ENCODE results near the gene PLA2G3.
"Not testable (repeated sequence)": the region's sequence is repeated elsewhere in the genome, so short reads cannot be mapped to it uniquely, and the experiment has no call there.

PLA2G3 gene

GRCh38 chr22:31139866-31140716 lies at the start of gene PLA2G3:
TSS of gene PLA2G3 (minus strand) at chr22:31140508. CDS start at chr22:31140354, 154 bp downstream.
- DNase-seq (ENCODE audit: low spot score), result peak; percentile 54

DNA sequence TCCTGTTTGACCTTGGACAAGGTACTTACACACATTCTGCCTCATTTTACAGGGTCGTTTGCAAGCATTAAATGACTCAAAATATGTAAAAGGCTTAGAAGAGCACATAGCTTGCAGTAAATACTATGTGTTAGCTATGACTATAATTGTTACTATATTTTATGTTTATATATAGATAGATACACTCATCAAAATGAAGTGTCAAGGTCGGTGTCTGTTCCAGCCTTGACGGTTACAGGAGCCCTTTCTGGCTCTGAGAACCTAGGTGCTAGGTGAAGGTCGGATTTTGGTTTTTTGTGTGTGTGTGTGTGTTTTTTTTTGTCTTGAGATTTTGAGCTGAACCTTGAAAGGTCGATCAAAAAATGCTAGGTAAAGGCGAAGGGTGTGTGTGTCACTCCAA lies 47.3 kb upstream of the PLA2G3 start:
- DNase-seq (ENCODE audit: low spot score), result no peak

DNA sequence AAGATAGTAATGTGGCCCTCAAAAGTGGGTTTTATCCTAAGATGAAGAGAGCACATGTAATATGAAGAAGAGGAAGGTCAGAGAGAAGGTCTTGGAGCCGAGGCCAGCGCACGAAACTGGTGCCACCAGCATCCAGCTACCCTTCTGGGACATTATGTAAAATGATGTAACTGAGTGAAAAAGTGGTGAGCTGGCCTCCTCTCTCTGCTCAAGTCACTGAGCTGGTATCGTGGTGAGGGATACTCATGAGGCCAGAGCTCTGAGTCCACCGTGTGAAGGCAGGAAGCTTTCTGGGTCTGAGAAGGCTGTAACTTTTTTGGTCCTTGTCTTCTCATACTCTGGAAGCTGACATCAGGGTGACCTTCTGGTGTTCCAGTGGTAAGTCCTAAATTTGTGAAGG lies 44.7 kb upstream of the PLA2G3 start:
- no peak for DNase-seq (ENCODE audit: low spot score)

DNA sequence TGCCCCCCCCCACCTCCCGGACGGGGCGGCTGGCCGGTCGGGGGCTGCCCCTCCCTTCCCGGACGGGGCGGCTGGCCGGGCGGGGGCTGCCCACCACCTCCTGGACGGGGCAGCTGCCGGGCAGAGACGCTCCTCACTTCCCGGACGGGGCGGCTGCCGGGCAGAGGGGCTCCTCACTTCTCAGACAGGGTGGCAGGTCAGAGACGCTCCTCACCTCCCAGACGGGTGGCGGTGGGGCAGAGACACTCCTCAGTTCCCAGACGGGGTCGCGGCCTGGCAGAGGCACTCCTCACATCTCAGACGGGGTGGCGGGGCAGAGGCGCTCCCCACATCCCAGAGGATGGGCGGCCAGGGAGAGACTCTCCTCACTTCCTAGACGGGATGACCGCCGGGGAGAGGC lies 43.7 kb upstream of the PLA2G3 start:
- DNase-seq (ENCODE audit: low spot score), result no peak

- DNase-seq (ENCODE audit: low spot score), result peak; percentile 67
These were observed 39.0 kb upstream of the PLA2G3 start for GRCh38 chr22:31179345-31179744.

DNA sequence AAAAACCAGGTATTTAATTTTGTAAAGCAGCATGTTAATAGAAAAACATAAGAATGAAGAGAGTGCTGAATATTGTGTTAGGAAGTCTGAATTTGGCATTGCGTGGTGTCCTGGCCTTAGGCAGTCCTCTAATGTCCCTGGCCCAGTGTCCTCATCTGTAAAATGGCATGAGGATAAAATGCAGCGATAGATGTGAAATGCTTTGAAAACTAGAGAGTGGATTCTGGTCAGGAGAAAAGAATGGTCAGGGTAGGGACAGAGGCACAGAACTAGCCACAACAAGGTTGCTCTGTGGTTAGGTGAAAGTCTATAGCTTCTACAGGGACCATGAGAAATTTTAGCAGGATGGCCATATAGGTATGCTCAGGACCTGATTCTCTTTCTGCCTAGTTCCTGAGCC lies 38.6 kb upstream of the PLA2G3 start:
- DNase-seq (ENCODE audit: low spot score), result no peak

DNA sequence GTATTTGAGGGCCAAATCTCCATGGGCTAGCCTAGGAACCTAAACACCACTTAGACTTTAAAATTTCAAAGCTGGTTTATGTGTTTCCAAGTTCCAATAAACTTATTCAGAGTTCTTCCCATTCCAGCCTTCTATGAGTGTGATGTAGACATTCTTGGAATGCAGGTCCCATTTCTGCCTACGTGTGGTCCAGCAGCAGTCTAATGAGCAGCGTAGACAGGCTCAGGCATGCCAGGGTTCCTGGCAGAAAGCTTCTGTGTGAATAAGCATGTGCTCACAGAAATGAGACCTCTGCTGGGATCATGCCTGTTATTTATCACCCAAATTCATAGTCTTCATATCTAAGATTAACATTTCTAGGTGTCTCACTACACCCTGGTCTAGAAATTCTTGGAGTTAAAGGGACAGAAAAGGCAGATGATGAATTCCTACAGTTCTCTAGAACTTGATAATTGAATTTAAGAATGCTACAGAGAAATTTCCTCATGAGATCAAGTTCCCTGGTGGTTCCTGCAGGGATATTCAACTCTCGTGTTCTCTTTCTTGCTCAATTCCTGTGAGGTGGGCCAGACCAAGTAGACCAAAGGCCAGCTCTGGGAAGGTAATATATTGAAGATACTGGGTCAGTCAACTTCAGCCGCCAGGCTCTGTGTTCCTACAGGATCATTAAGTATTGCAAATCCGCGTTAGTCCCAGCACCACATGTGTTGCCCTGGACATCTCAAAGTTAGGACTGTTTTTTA lies 37.3 kb upstream of the PLA2G3 start:
- peak; percentile 88 for DNase-seq (ENCODE audit: low spot score)

DNA sequence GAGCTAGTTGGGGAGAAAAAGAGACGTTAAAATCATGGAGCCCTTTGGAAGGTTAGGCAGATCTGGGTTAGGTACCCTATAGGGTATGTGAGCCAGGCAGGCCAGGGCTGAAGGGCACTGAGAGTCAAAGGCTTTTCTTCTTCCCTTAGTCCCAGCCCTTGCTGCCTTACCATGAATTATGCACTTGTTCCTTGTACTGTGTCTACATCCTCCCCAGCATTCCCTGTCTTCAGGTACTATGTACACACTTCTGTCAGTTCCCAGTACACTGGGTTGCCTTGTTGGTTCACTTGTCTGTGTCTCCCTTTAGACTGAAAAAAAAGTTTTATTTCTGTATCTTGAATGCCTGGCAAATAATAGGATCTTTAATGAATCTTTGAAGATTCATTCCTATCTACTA lies 36.6 kb upstream of the PLA2G3 start:
- DNase-seq (ENCODE audit: low spot score), result no peak

DNA sequence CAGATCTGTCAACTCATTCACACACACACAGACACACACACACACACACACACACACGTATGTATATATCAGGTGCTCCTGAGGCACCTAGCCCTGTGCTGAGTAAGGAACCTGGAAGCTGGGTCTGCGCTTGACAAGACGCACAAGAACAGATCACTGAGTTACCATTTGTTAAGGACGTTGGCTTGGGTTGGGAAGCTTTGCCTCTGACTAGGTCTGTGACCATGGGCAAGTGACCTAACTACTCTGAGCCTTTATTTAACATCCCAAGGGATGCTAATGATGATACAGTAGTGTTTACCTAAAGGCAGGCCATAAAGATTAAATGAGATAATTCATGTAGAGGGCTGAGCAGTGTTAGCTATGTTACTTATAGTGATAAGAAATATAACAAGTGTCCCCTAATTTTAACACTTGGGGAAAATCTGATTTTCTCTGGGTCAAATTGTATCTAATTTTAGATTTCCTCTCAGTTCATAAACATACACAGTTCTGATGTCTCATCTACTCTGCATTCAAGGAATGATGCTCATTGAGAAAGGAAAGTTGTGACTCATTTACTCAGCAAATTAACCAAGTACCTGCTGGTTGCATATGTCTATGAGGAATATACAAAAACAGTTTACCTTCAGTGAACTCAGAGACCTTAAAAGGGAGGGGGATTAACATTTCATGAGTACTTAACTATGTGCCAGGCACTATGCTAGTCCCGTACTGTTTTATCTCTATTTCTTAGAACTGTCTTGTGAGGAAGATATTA lies 33.3 kb upstream of the PLA2G3 start:
- peak; percentile 80 for DNase-seq (ENCODE audit: low spot score)

DNA sequence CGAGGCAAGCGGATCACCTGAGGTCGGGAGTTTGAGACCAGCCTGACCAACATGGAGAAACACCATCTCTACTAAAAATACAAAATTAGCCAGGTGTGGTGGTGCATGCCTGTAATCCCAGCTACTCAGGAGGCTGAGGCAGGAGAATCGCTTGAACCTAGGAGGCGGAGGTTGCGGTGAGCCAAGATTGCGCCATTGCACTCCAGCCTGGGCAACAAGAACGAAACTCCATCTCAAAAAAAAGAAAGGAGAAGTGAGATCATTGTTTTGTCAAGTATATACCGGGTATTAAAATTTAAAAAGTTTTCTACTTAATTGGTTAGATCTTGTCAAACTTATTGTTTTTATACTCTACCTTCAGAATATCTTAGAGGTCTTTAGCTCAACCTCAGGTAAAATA lies 31.4 kb upstream of the PLA2G3 start:
- DNase-seq (ENCODE audit: low spot score), result not testable (repeated sequence)

DNA sequence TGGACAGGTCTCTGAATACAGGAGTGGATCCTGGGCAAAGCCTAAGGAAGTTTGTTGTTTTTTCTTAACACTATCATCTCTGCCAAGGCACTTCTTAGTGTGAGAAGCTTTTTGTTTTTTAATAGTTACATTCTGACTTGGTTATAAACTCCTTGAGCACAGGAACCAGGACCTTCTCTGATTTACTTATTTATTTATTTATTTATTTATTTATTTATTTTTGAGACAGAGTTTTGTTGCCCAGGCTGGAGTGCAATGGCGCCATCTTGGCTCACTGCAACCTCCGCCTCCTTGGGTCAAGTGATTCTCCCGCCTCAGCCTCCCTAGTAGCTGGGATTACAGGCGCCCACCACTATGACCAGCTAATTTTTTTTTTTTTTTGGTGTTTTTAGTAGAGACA lies 30.7 kb upstream of the PLA2G3 start:
- DNase-seq (ENCODE audit: low spot score), result no peak

GRCh38 chr22:31162015-31162765 lies 21.9 kb upstream of the PLA2G3 start:
- DNase-seq (ENCODE audit: low spot score), result no peak

- DNase-seq (ENCODE audit: low spot score), result no peak
These were observed 21.1 kb upstream of the PLA2G3 start for GRCh38 chr22:31161386-31161785.

DNA sequence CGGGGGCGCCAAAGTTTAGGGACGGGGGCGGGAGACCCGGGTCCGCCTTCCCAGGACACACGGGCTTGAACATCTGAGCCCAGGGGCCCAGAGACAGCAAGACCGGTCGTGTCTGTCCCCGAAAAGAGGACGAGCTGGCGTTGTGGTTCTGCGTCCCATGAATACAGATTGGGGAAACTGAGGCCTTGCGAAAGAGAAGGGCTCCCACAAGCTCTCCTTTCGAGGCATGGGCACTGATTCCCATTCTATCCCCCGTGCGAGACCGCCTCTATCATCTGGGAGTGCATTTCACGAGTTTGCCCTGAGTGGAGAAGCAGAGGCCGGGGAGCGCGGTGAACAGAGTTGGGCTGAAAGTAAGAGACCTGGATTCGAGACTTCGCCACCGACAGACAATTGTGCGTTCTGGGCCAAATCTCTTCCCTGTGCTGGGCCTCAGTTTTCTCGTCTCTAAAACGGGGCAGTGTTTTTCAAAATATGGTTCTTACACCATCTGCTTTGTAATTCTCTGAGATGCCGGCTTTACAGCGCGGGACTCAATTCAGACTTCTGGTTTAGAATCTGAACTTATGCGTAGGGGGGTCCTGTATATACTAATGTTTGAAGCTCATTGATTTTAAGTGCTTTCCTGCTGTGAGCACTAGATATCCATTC lies 20.1 kb upstream of the PLA2G3 start:
- DNase-seq (ENCODE audit: low spot score), result peak; percentile 49

GRCh38 chr22:31155422-31155821 lies 15.1 kb upstream of the PLA2G3 start:
- DNase-seq (ENCODE audit: low spot score), result peak; percentile 53

DNA sequence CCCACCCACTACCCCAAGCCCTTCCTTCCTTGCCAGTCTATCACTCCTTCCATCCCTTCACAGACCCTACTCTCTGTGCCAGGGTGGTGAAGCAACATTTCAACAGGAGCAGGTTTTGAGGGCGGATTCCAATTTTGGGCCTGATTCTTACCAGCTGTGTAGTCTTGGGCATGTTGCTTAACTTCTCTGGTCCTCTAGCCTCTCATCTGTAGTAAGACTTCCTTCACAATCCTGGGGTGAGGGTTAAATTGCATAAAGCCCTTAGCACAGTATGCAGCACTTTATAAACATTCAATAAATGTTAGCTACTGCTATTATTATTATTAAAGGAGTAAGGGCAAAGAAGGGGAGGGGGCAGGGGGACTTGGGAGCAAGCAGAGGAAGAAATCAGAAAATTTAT lies 14.7 kb upstream of the PLA2G3 start:
- peak; percentile 5 for DNase-seq (ENCODE audit: low spot score)

- DNase-seq (ENCODE audit: low spot score), result no peak
These were observed 13.0 kb upstream of the PLA2G3 start for GRCh38 chr22:31153357-31153756.

- no peak for DNase-seq (ENCODE audit: low spot score)
These were observed 11.6 kb upstream of the PLA2G3 start for GRCh38 chr22:31151872-31152271.

DNA sequence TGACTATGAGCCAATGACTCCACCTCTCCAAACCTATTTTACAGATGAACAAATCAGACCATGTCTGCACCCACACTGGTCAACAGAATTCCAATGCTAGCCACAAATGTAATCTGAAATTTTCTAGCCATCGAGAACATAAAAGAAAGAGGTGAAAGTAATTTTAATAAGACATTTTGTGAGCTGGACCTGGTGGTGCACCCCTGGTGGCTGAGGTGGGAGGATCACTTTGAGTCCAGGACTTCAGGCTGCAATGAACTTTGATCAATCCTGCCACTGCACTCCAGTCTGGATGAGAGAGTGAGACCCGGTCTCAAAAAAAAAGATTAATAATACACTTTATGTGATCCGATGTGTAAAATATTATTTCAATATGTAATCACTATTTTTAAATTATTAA lies 10.3 kb upstream of the PLA2G3 start:
- no peak for DNase-seq (ENCODE audit: low spot score)

- DNase-seq (ENCODE audit: low spot score), result peak; percentile 91
These were observed 8.8 kb upstream of the PLA2G3 start for GRCh38 chr22:31148953-31149627.

- no peak for DNase-seq (ENCODE audit: low spot score)
These were observed 8.2 kb upstream of the PLA2G3 start for GRCh38 chr22:31148488-31148887.

All from GM03348 (cell line).